DOHH2 (cell line): ENCODE data around the gene NEU1.

Source experiments
- H3F3A ChIP-seq: fragments of 200-600 bp; sonication (generic), shearing (Covaris generic); 2 replicates; pipeline ENCODE4 v1.6.0; 2016; ENCODE audit warnings: antibody characterized with exemption, mild to moderate bottlenecking; ENCODE audit not compliant: control insufficient read depth, insufficient read depth
- H3K27ac ChIP-seq: fragments of 200-600 bp; sonication (generic); 2 replicates; pipeline ENCODE4 v1.5.1; 2014; ENCODE audit warnings: low read depth, mild to moderate bottlenecking, low read length, moderate library complexity
- H3K27me3 ChIP-seq: fragments of 200-600 bp; sonication (generic); 2 replicates; pipeline ENCODE4 v1.6.1; 2014; ENCODE audit warnings: mild to moderate bottlenecking, low read length, mixed read lengths; ENCODE audit not compliant: control insufficient read depth
- H3K36me3 ChIP-seq: fragments of 200-600 bp; sonication (generic); 2 replicates; pipeline ENCODE4 v1.6.1; 2014; ENCODE audit warnings: mild to moderate bottlenecking, low read length, moderate library complexity, mixed read lengths; ENCODE audit not compliant: control insufficient read depth
- H3K4me1 ChIP-seq: fragments of 200-600 bp; sonication (generic); 2 replicates; pipeline ENCODE4 v1.6.1; 2014; ENCODE audit warnings: mild to moderate bottlenecking, low read length, mixed read lengths; ENCODE audit not compliant: control insufficient read depth
- H3K4me2 ChIP-seq: fragments of 200-600 bp; sonication (generic); 2 replicates; pipeline ENCODE4 v1.6.0; 2014; ENCODE audit warnings: mild to moderate bottlenecking, low read length, moderate library complexity
- H3K4me3 ChIP-seq: fragments of 200-600 bp; sonication (generic); 2 replicates; pipeline ENCODE4 v1.5.1; 2014; ENCODE audit warnings: mild to moderate bottlenecking, low read length, mixed read lengths
- H3K79me2 ChIP-seq: fragments of 200-600 bp; sonication (generic); 2 replicates; pipeline ENCODE4 v1.6.1; 2014; ENCODE audit warnings: mild to moderate bottlenecking, low read length, mixed read lengths; ENCODE audit not compliant: control insufficient read depth
- H3K9me2 ChIP-seq: fragments of 200-600 bp; sonication (generic); replicated peaks from 2 replicates; pipeline ENCODE4 v1.6.1; 2014; ENCODE audit warnings: mild to moderate bottlenecking, low read length, mixed read lengths; ENCODE audit not compliant: control insufficient read depth
- H3K9me3 ChIP-seq: fragments of 200-600 bp; sonication (generic); 2 replicates; pipeline ENCODE4 v1.6.1; 2014; ENCODE audit warnings: antibody characterized with exemption, low read length, mixed read lengths; ENCODE audit not compliant: control insufficient read depth, insufficient read depth
- H4K20me1 ChIP-seq: fragments of 200-600 bp; sonication (generic); 2 replicates; pipeline ENCODE4 v1.6.0; 2014; ENCODE audit warnings: low read depth, mild to moderate bottlenecking, antibody characterized with exemption, low read length, moderate library complexity; ENCODE audit not compliant: control insufficient read depth, insufficient read depth
- EZH2phosphoT487 ChIP-seq: fragments of 200-600 bp; sonication (generic); IDR thresholded peaks from 2 replicates; pipeline ENCODE4 v1.6.1; 2017; ENCODE audit warnings: borderline replicate concordance, mild to moderate bottlenecking, antibody characterized with exemption, low read length, moderate library complexity, mixed read lengths
- TF ChIP-seq, protein P1 (sequence below): fragments of 200-600 bp; sonication (generic); IDR thresholded peaks from one replicate; pipeline ENCODE4 v1.5.1; 2014; ENCODE audit warnings: antibody characterized with exemption, mild to moderate bottlenecking, low read depth, low read length; ENCODE audit not compliant: poor library complexity, severe bottlenecking

The NEU1 gene

DNA sequence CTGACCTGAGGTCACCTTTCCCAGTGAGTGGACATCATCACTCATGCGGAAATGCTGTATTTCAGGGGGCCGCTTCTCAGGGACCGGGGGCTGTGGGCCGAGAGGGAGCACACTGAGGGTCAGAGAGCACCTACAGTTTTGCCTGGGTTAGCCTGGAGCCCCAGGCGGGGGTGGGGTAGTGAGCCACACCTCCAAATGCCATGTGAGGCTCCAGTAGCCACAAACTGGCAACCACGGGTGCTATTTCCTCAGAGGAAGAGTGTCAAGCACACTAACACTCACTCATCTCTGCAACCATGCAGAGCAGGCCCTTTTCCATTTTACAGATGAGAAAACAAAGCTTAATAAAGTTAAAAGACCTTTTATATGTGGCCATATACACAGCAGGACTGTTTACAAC lies 30.2 kb upstream of the NEU1 start:
- no peak for TF ChIP-seq EZH2phosphoT487
- TF ChIP-seq, protein P1, sequence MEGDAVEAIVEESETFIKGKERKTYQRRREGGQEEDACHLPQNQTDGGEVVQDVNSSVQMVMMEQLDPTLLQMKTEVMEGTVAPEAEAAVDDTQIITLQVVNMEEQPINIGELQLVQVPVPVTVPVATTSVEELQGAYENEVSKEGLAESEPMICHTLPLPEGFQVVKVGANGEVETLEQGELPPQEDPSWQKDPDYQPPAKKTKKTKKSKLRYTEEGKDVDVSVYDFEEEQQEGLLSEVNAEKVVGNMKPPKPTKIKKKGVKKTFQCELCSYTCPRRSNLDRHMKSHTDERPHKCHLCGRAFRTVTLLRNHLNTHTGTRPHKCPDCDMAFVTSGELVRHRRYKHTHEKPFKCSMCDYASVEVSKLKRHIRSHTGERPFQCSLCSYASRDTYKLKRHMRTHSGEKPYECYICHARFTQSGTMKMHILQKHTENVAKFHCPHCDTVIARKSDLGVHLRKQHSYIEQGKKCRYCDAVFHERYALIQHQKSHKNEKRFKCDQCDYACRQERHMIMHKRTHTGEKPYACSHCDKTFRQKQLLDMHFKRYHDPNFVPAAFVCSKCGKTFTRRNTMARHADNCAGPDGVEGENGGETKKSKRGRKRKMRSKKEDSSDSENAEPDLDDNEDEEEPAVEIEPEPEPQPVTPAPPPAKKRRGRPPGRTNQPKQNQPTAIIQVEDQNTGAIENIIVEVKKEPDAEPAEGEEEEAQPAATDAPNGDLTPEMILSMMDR, result no peak
- Histone ChIP-seq H3K79me2 (peaks cover 16% of the 10 kb centered on the region), H3K4me3 (no peak overlapping the region), H3F3A (no peaks in the 10 kb centered on the region; the same call in 1 of the 2 replicates), H3K27ac (no peak overlapping the region), H3K36me3 (peaks cover 73% of the 10 kb centered on the region), H3K9me3 (no peaks in the 10 kb centered on the region), H3K27me3 (no peaks in the 10 kb centered on the region), H4K20me1 (no peaks in the 10 kb centered on the region), H3K4me1 (peaks cover 9% of the 10 kb centered on the region), H3K4me2 (no peak overlapping the region), H3K9me2 (no peaks in the 10 kb centered on the region)

- Histone ChIP-seq H3K27me3 (no peaks in the 10 kb centered on the region), H3K9me2 (no peaks in the 10 kb centered on the region), H3F3A (no peaks in the 10 kb centered on the region), H4K20me1 (no peaks in the 10 kb centered on the region), H3K27ac (no peak overlapping the region), H3K79me2 (no peaks in the 10 kb centered on the region), H3K4me2 (no peak overlapping the region), H3K4me3 (no peak overlapping the region), H3K36me3 (peaks cover 78% of the 10 kb centered on the region), H3K9me3 (no peaks in the 10 kb centered on the region), H3K4me1 (no peaks in the 10 kb centered on the region)
- TF ChIP-seq, protein P1, result no peak
- no peak for TF ChIP-seq EZH2phosphoT487
Measured at GRCh38 chr6:31889331-31889972, 26.8 kb upstream of the NEU1 start.

GRCh38 chr6:31888276-31889258 lies 25.9 kb upstream of the NEU1 start:
- Histone ChIP-seq H3F3A (no peaks in the 10 kb centered on the region), H3K79me2 (no peaks in the 10 kb centered on the region), H3K4me2 (no peak overlapping the region), H3K4me1 (no peaks in the 10 kb centered on the region), H3K9me2 (no peaks in the 10 kb centered on the region), H3K27ac (no peak overlapping the region), H3K9me3 (no peaks in the 10 kb centered on the region), H4K20me1 (no peaks in the 10 kb centered on the region), H3K36me3 (peaks cover 81% of the 10 kb centered on the region), H3K27me3 (no peaks in the 10 kb centered on the region), H3K4me3 (no peak overlapping the region)
- TF ChIP-seq EZH2phosphoT487, result no peak
- TF ChIP-seq, protein P1, result peak; percentile 97
